IPS DF 6.9 (cell line): Measurements from ENCODE around the gene C17orf107.
A peak's percentile ranks its signal among the peaks of the same experiment; 100 is the strongest.

Experiments
- DNase-seq: peaks from one replicate; pipeline ENCODE4 v3.0.0-alpha.2; 2013; ENCODE audit warnings: low read depth, low spot score
- H3K27ac ChIP-seq: one replicate; pipeline ENCODE4 v1.5.1; 2013; ENCODE audit warnings: low read length, control low read depth
- H3K27me3 ChIP-seq: 2 replicates; pipeline ENCODE4 v1.6.1; 2013; ENCODE audit warnings: mild to moderate bottlenecking, low read length; ENCODE audit not compliant: control insufficient read depth, insufficient read depth
- H3K36me3 ChIP-seq: 2 replicates; pipeline ENCODE4 v1.6.1; 2013; ENCODE audit warnings: low read length; ENCODE audit not compliant: control insufficient read depth, insufficient read depth
- H3K4me1 ChIP-seq: 2 replicates; pipeline ENCODE4 v1.6.1; 2013; ENCODE audit warnings: low read length; ENCODE audit not compliant: control insufficient read depth, insufficient read depth
- H3K4me3 ChIP-seq: 2 replicates; pipeline ENCODE4 v1.5.1; 2013; ENCODE audit warnings: mild to moderate bottlenecking, low read length
- H3K9me3 ChIP-seq: 2 replicates; pipeline ENCODE4 v1.6.1; 2013; ENCODE audit warnings: low read length, inconsistent platforms; ENCODE audit not compliant: control insufficient read depth, insufficient read depth
- WGBS: extraction: QIAGEN DNeasy Blood & Tissue Kit; methylation state at CpG from one replicate; pipeline ENCODE4 v1.1.7; 2013; ENCODE audit warnings: mixed read lengths, missing lambda C conversion rate; ENCODE audit not compliant: insufficient read length, insufficient coverage; 5-methylcytosine and 5-hydroxymethylcytosine counted together

Gene C17orf107

DNA sequence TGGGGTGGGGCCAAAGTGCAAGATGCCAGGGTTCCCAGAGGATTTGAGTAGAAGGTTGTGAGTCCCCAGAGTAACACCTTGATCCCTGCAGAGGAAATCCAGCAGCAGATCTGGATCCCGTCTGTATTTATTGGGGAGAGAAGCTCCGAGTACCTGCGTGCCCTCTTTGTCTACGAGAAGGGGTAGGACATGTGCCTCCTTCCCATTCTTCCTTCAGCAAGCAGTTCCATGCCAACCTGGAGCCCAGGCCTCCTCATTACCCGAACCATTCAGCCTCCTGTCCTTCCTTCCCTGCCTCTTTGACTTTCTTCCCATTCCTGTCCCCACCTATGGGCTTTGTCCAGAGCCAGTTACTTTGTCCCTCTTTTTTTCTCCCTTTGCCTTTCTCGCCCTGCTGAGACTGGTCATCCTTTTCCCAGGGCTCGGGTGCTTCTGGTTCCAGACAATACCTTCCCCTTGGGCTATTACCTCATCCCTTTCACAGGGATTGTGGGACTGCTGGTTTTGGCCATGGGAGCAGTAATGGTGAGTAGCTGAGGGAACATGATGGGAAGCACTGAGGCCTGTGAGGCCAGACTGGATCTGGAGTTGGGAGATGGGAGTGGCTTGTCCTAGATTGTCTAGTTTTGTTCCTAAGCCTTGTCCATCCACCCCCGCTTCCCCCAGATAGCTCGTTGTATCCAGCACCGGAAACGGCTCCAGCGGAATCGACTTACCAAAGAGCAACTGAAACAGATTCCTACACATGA lies 43.6 kb downstream of the C17orf107 start:
- no peak overlapping the region for H3K27ac ChIP-seq
- peaks cover 30% of the 10 kb centered on the region for H3K36me3 ChIP-seq
- no CpG with 5 or more reads among the region's 13 CpGs for WGBS
- no peaks in the 10 kb centered on the region for H3K9me3 ChIP-seq
- H3K4me1 ChIP-seq = peaks cover 8% of the 10 kb centered on the region
- no peaks in the 10 kb centered on the region for H3K27me3 ChIP-seq
- no peak overlapping the region for H3K4me3 ChIP-seq
- DNase-seq = no peak

GRCh38 chr17:4944163-4944553 lies 44.8 kb downstream of the C17orf107 start:
- WGBS = no CpG with 5 or more reads among the region's 3 CpGs
- H3K4me1 ChIP-seq = peaks cover 3% of the 10 kb centered on the region; the same call in 1 of the 2 replicates
- no peak for DNase-seq
- no peaks in the 10 kb centered on the region for H3K9me3 ChIP-seq
- no peaks in the 10 kb centered on the region for H3K27me3 ChIP-seq
- H3K27ac ChIP-seq = no peak overlapping the region
- no peak overlapping the region for H3K4me3 ChIP-seq
- H3K36me3 ChIP-seq = peaks cover 26% of the 10 kb centered on the region

DNA sequence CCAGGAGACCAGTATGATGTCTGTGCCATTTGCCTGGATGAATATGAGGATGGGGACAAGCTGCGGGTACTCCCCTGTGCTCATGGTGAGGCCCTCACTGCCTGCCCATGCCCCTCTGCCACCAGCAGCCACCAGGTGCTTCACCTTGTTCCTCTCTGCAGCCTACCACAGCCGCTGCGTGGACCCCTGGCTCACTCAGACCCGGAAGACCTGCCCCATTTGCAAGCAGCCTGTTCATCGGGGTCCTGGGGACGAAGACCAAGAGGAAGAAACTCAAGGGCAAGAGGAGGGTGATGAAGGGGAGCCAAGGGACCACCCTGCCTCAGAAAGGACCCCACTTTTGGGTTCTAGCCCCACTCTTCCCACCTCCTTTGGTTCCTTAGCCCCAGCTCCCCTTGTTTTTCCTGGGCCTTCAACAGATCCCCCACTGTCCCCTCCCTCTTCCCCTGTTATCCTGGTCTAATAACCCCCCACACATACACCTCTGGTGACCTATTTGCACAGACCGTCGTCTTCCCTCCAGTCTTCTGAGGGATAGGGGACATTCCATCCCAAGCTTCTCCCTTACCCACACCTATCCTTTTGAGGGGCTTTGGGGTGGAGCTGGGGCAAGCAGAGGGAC lies 45.3 kb downstream of the C17orf107 start:
- no peaks in the 10 kb centered on the region for H3K27me3 ChIP-seq
- DNase-seq = no peak

GRCh38 chr17:4945176-4945943 lies 46.0 kb downstream of the C17orf107 start:
- Histone ChIP-seq H3K4me3 (no peak overlapping the region), H3K36me3 (peaks cover 26% of the 10 kb centered on the region), H3K9me3 (no peaks in the 10 kb centered on the region), H3K27ac (no peak overlapping the region), H3K27me3 (no peaks in the 10 kb centered on the region), H3K4me1 (peaks cover 3% of the 10 kb centered on the region; the same call in 1 of the 2 replicates)
- 100% methylated on average over 1 of the region's 7 CpGs for WGBS
- no peak for DNase-seq

More for the DNA sequence above, 45.3 kb downstream of the C17orf107 start:
- H3K4me3 ChIP-seq = no peak overlapping the region
- H3K9me3 ChIP-seq = no peaks in the 10 kb centered on the region
- no CpG with 5 or more reads among the region's 8 CpGs for WGBS
- peaks cover 3% of the 10 kb centered on the region; the same call in 1 of the 2 replicates for H3K4me1 ChIP-seq
- no peak overlapping the region for H3K27ac ChIP-seq
- peaks cover 26% of the 10 kb centered on the region for H3K36me3 ChIP-seq

GRCh38 chr17:4945944-4946280 lies 46.6 kb downstream of the C17orf107 start:
- no peaks in the 10 kb centered on the region for H3K27me3 ChIP-seq
- H3K9me3 ChIP-seq = no peaks in the 10 kb centered on the region
- WGBS = no CpG with 5 or more reads among the region's 4 CpGs
- DNase-seq = no peak
- no peak overlapping the region for H3K27ac ChIP-seq
- H3K4me3 ChIP-seq = no peak overlapping the region
- H3K4me1 ChIP-seq = peaks cover 3% of the 10 kb centered on the region; the same call in 1 of the 2 replicates
- H3K36me3 ChIP-seq = peaks cover 26% of the 10 kb centered on the region

GRCh38 chr17:4946312-4946976 lies 47.1 kb downstream of the C17orf107 start:
- H3K4me1 ChIP-seq = peaks cover 5% of the 10 kb centered on the region; the same call in 1 of the 2 replicates
- peaks cover 26% of the 10 kb centered on the region for H3K36me3 ChIP-seq
- no peaks in the 10 kb centered on the region for H3K27me3 ChIP-seq
- no peak for DNase-seq
- H3K27ac ChIP-seq = no peak overlapping the region
- H3K4me3 ChIP-seq = peak overlapping the region; percentile 70; the same call in 1 of the 2 replicates
- no CpG with 5 or more reads among the region's 16 CpGs for WGBS
- no peaks in the 10 kb centered on the region for H3K9me3 ChIP-seq

DNA sequence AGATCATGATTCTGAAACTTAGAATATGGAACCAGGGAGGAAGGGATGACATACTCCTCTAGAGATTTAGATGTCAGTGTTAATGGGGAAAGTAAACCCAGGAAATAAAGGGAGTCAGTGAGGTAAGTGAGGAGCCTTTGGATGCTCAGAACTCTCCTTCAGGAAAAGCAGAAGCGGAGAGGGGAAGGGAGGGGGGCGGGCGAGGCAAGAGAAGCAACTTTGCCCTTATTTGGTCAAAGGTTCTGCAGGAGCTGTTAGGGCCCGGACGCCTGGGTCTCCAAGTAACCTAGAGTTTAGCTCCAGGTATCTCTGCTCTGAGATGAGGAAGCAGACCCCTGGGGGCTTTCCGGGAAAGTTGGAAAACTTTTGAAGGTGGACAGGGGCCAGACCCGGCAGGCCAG lies 47.7 kb downstream of the C17orf107 start:
- DNase-seq = no peak
- no peak overlapping the region for H3K27ac ChIP-seq
- peaks cover 5% of the 10 kb centered on the region; the same call in 1 of the 2 replicates for H3K4me1 ChIP-seq
- H3K27me3 ChIP-seq = no peaks in the 10 kb centered on the region
- WGBS = no CpG with 5 or more reads among the region's 7 CpGs
- no peaks in the 10 kb centered on the region for H3K9me3 ChIP-seq
- peak overlapping the region; percentile 70; the same call in 1 of the 2 replicates for H3K4me3 ChIP-seq
- H3K36me3 ChIP-seq = peaks cover 26% of the 10 kb centered on the region

- no peaks in the 10 kb centered on the region for H3K9me3 ChIP-seq
- no peaks in the 10 kb centered on the region for H3K27me3 ChIP-seq
- WGBS = no CpG with 5 or more reads among the region's 56 CpGs
- no peak for DNase-seq
- H3K4me1 ChIP-seq = peaks cover 5% of the 10 kb centered on the region; the same call in 1 of the 2 replicates
- H3K4me3 ChIP-seq = peak overlapping the region; percentile 70
- H3K36me3 ChIP-seq = peaks cover 26% of the 10 kb centered on the region
- H3K27ac ChIP-seq = peak overlapping the region; percentile 45
Measured at GRCh38 chr17:4947411-4948165, 48.3 kb downstream of the C17orf107 start.

GRCh38 chr17:4948166-4948930 lies 49.0 kb downstream of the C17orf107 start, which contains the start of gene PFN1:
TSS of gene PFN1 (minus strand) at chr17:4948530. CDS start at chr17:4948394, 136 bp downstream.
- H3K27ac ChIP-seq = peak within 1 kb of the TSS; percentile 45
- H3K4me1 ChIP-seq = peaks cover 5% of the 10 kb centered on the region; the same call in 1 of the 2 replicates
- no CpG with 5 or more reads among the region's 59 CpGs for WGBS

More at GRCh38 chr17:4948166-4948930, 49.0 kb downstream of the C17orf107 start, which contains the start of gene PFN1:
- peak within 1 kb of the TSS; percentile 70 for H3K4me3 ChIP-seq
- H3K27me3 ChIP-seq = no peaks in the 10 kb centered on the region
- peaks cover 19% of the 10 kb centered on the region for H3K36me3 ChIP-seq
- no peaks in the 10 kb centered on the region for H3K9me3 ChIP-seq
- no peak for DNase-seq
